Activated gamma-delta T cell (primary cell): ENCODE results near the gene BLNK.

Experiments used
- DNase-seq: peaks from one replicate; lab custom pipeline; 2025; lab: John Stamatoyannopoulos, UW

BLNK gene

GRCh38 chr10:96288151-96288621, 16.8 kb upstream of the BLNK start:
- DNase-seq, result no peak

- no peak for DNase-seq
Measured at GRCh38 chr10:96287392-96288105, 16.2 kb upstream of the BLNK start.

GRCh38 chr10:96285331-96285752, 14.0 kb upstream of the BLNK start:
- no peak for DNase-seq

- DNase-seq, result no peak
Measured at GRCh38 chr10:96283756-96284155, 12.4 kb upstream of the BLNK start.

- DNase-seq, result no peak
Measured at GRCh38 chr10:96283351-96283750, 12.0 kb upstream of the BLNK start.

GRCh38 chr10:96281444-96282029, 10.2 kb upstream of the BLNK start:
- DNase-seq, result no peak

- DNase-seq, result no peak
Measured at GRCh38 chr10:96280859-96281258, 9.5 kb upstream of the BLNK start.

GRCh38 chr10:96279191-96279641, 7.8 kb upstream of the BLNK start:
- DNase-seq, result no peak

GRCh38 chr10:96276831-96277230, 5.5 kb upstream of the BLNK start:
- no peak for DNase-seq

- DNase-seq, result no peak
Measured at GRCh38 chr10:96276426-96276825, 5.1 kb upstream of the BLNK start.

GRCh38 chr10:96275685-96276418, 4.5 kb upstream of the BLNK start:
- DNase-seq, result no peak

- no peak for DNase-seq
Measured at GRCh38 chr10:96272316-96273280, 1.2 kb upstream of the BLNK start.

- no peak for DNase-seq
Measured at GRCh38 chr10:96270571-96270970, 798 bp downstream of the BLNK start.

GRCh38 chr10:96269438-96270300, 1.7 kb downstream of the BLNK start:
- DNase-seq, result no peak

GRCh38 chr10:96268341-96268909, 2.9 kb downstream of the BLNK start:
- DNase-seq, result no peak

- DNase-seq, result no peak
Measured at GRCh38 chr10:96267234-96267705, 4.1 kb downstream of the BLNK start.

- no peak for DNase-seq
Measured at GRCh38 chr10:96266118-96266770, 5.1 kb downstream of the BLNK start.

- no peak for DNase-seq
Measured at GRCh38 chr10:96264938-96265337, 6.4 kb downstream of the BLNK start.

GRCh38 chr10:96263669-96264068, 7.7 kb downstream of the BLNK start:
- no peak for DNase-seq

GRCh38 chr10:96263176-96263575, 8.2 kb downstream of the BLNK start:
- DNase-seq, result no peak
